ENCODE measurements around the gene RECK. TPM values are rescaled to one million over a fixed set of nuclear protein-coding genes. Genes with fewer than 3 reads are reported as not detected.

The RECK gene
- total RNA-seq, 3 donors from 2014 or later: 12.7 to 25.6 (median 17.7) TPM

DNA sequence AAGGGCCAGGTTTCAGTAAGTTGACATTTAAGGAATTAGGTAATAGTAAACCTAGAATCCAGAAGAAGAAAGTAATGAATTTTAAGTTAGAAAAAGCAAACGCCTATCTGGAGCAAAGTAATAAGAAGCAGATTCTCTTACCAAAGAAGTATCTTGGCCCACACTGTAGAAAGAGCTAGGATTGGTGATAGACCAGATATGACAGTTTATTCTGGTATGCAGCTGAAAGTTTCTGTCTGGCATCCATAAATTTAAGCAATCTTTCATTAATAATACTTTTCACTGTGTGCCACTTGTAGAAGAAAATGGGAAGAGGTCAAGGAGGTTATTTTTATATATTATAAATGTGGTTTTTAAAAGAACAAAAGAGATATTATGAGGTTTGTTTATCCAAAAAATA, 3.0 kb downstream of the RECK start:
- no peak overlapping the region for H3K4me3 ChIP-seq
- no peaks in the 10 kb centered on the region for H3K9me3 ChIP-seq
- intact Hi-C loops (cut with DNase I; ENCODE audit: low total_unique reads): no loop called here
- DNase-seq (ENCODE audit: low spot score in 2 of 2): no peak
- TF ChIP-seq POLR2A (IDR thresholded peaks at IDR 0.05) (no peak), POLR2AphosphoS5 (IDR thresholded peaks at IDR 0.05) (no peak)
- TF ChIP-seq, protein P1, sequence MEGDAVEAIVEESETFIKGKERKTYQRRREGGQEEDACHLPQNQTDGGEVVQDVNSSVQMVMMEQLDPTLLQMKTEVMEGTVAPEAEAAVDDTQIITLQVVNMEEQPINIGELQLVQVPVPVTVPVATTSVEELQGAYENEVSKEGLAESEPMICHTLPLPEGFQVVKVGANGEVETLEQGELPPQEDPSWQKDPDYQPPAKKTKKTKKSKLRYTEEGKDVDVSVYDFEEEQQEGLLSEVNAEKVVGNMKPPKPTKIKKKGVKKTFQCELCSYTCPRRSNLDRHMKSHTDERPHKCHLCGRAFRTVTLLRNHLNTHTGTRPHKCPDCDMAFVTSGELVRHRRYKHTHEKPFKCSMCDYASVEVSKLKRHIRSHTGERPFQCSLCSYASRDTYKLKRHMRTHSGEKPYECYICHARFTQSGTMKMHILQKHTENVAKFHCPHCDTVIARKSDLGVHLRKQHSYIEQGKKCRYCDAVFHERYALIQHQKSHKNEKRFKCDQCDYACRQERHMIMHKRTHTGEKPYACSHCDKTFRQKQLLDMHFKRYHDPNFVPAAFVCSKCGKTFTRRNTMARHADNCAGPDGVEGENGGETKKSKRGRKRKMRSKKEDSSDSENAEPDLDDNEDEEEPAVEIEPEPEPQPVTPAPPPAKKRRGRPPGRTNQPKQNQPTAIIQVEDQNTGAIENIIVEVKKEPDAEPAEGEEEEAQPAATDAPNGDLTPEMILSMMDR (IDR thresholded peaks at IDR 0.05): no peak
- no peak overlapping the region for H3K27ac ChIP-seq
- H3K4me1 ChIP-seq: no peaks in the 10 kb centered on the region
- no peaks in the 10 kb centered on the region for H3K36me3 ChIP-seq
- no peaks in the 10 kb centered on the region for H3K27me3 ChIP-seq

DNA sequence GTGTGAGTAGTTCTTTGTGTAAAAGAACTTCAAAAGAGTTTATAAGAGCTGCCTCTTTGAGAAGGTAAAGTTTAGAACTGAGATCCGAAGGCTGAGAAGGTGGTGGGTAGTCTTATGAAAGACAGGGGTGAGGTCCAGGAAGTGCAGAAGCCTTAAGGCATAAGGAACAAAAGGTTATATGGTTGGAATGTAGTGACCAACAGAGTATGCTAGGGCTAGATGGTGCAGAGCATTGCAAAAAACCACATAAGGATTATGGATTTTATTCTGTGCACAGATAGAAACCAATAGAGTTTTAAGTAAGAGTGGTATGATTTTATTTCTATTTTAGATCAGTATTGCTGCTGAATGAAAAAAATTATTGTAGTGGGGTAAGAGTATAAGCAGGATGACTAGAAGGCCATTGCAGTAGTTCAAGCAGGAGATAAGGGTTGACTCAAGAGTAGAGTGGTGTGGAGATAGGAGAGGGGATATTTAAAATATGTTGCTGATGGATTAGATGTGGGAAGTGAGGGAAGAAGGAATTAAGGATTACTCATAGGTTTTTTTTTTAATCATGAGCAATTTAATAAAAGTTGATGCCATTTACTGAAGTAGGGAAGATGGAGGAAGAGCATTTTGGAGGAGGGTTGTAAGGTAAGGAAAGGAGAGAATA, 3.7 kb downstream of the RECK start:
- no peaks in the 10 kb centered on the region for H3K4me1 ChIP-seq

DNA sequence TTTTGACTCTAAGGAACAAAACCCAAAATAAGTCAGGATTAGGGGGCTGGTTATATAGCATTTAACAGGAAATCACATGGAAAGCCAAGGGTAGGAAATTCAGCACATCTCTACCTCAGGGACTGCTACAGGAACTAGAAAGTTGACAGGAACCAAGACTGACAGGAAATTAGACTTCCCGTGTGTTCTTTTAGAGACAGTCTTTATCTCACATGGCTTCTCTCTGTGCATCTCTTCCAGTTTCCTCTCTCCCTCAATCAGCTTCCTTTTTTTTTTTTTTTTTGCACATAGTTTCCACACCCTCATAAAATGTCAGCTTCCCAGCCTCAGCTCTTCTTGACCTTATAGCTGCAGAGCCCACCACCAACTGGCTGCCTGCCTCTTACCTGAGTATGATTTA, 4.8 kb downstream of the RECK start:
- TF ChIP-seq POLR2A (IDR thresholded peaks at IDR 0.05): no peak
- TF ChIP-seq, protein P1 (IDR thresholded peaks at IDR 0.05): no peak
- TF ChIP-seq POLR2AphosphoS5 (IDR thresholded peaks at IDR 0.05): no peak
- H3K4me1 ChIP-seq: no peaks in the 10 kb centered on the region
- intact Hi-C loops (cut with DNase I; ENCODE audit: low total_unique reads): no loop called here

More for the DNA sequence above, 3.7 kb downstream of the RECK start:
- TF ChIP-seq, protein P1 (IDR thresholded peaks at IDR 0.05): no peak
- TF ChIP-seq POLR2AphosphoS5 (IDR thresholded peaks at IDR 0.05) (no peak), POLR2A (IDR thresholded peaks at IDR 0.05) (no peak)
- H3K4me3 ChIP-seq: no peak overlapping the region
- intact Hi-C loops (cut with DNase I; ENCODE audit: low total_unique reads): no loop called here
- H3K27ac ChIP-seq: no peak overlapping the region
- no peaks in the 10 kb centered on the region for H3K27me3 ChIP-seq
- no peaks in the 10 kb centered on the region for H3K36me3 ChIP-seq
- H3K9me3 ChIP-seq: no peaks in the 10 kb centered on the region
- no peak for DNase-seq (ENCODE audit: low spot score in 2 of 2)

GRCh38 chr9:36045610-36046009, 8.9 kb downstream of the RECK start:
- H3K36me3 ChIP-seq: no peaks in the 10 kb centered on the region
- H3K9me3 ChIP-seq: no peaks in the 10 kb centered on the region
- H3K27me3 ChIP-seq: no peaks in the 10 kb centered on the region
- H3K27ac ChIP-seq: no peak overlapping the region
- intact Hi-C loops (cut with DNase I; ENCODE audit: low total_unique reads): no loop called here
- H3K4me3 ChIP-seq: no peak overlapping the region
- DNase-seq (ENCODE audit: low spot score in 2 of 2): no peak
- no peak for TF ChIP-seq POLR2AphosphoS5 (IDR thresholded peaks at IDR 0.05)
- TF ChIP-seq POLR2A (IDR thresholded peaks at IDR 0.05): no peak
- TF ChIP-seq, protein P1 (IDR thresholded peaks at IDR 0.05): no peak
- no peaks in the 10 kb centered on the region for H3K4me1 ChIP-seq

More for the DNA sequence above, 4.8 kb downstream of the RECK start:
- H3K9me3 ChIP-seq: no peaks in the 10 kb centered on the region
- H3K27ac ChIP-seq: no peak overlapping the region
- H3K27me3 ChIP-seq: no peaks in the 10 kb centered on the region
- no peaks in the 10 kb centered on the region for H3K36me3 ChIP-seq
- H3K4me3 ChIP-seq: no peak overlapping the region
- no peak for DNase-seq (ENCODE audit: low spot score in 2 of 2)

GRCh38 chr9:36046923-36047322, 10.2 kb downstream of the RECK start:
- Histone ChIP-seq H3K4me3 (no peak overlapping the region), H3K27ac (no peak overlapping the region), H3K27me3 (no peaks in the 10 kb centered on the region), H3K9me3 (no peaks in the 10 kb centered on the region), H3K4me1 (no peaks in the 10 kb centered on the region), H3K36me3 (no peaks in the 10 kb centered on the region)
- TF ChIP-seq, protein P1 (IDR thresholded peaks at IDR 0.05): no peak
- TF ChIP-seq POLR2AphosphoS5 (IDR thresholded peaks at IDR 0.05) (no peak), POLR2A (IDR thresholded peaks at IDR 0.05) (no peak)
- intact Hi-C loops (cut with DNase I; ENCODE audit: low total_unique reads): no loop called here
- DNase-seq (ENCODE audit: low spot score in 2 of 2): no peak

All from breast epithelium (tissue), 4 donors.